ENCODE measurements around the gene CCDC150.

GRCh38 chr2:196712867-196713266 lies 73.4 kb downstream of the CCDC150 start:
- TF ChIP-seq EZH2phosphoT487 (conservative IDR thresholded peaks at IDR 0.05; ENCODE audit: low read length) (no peak), CTCF (IDR thresholded peaks at IDR 0.05; ENCODE audit: insufficient read depth, low read length, poor library complexity, severe bottlenecking) (no peak)
